ENCODE data around the gene PFDN6. TPM values are rescaled to one million over a fixed set of nuclear protein-coding genes. Genes with fewer than 3 reads are reported as not detected.

The PFDN6 gene
- total and polyA plus RNA-seq, 9 of the 15 experiments (the other 6 are each of a cell fraction or from before 2014, with no cell fraction given): 6.8 to 475 (median 216) TPM

- TF ChIP-seq ARID4B (CRISPR knock-in tag; IDR thresholded peaks at IDR 0.05): peak; percentile 52; the same call in 1 of the 2 replicates
- TF ChIP-seq RBBP5 (IDR thresholded peaks at IDR 0.05; ENCODE audit: borderline replicate concordance, insufficient read depth, low read length, poor library complexity, severe bottlenecking): peak; percentile 58
- TF ChIP-seq XRCC5 (IDR thresholded peaks at IDR 0.05; ENCODE audit: low read depth, low read length): peak; percentile 66; the same call in 1 of the 2 replicates
- peak; percentile 71; the same call in 1 of the 2 replicates for TF ChIP-seq ZEB2 (IDR thresholded peaks at IDR 0.05)
- 0 out of 2 replicates have a peak, but pooled peaks have one; percentile 44 for TF ChIP-seq ETV5 (CRISPR knock-in tag; IDR thresholded peaks at IDR 0.05; ENCODE audit: low read depth)
- no peak for TF ChIP-seq ZNF778 (CRISPR knock-in tag; IDR thresholded peaks at IDR 0.05)
- peak in 1 of 2 experiments; percentile 33; a peak in 1 of 4 replicates for TF ChIP-seq RAD21 (CRISPR knock-in tag; conservative IDR thresholded peaks at IDR 0.05 in 1 of 2, IDR thresholded peaks at IDR 0.05 in 1 of 2)
- TF ChIP-seq ZNF511 (CRISPR knock-in tag; IDR thresholded peaks at IDR 0.05): peak; percentile 32; the same call in 1 of the 2 replicates
- 0 out of 2 replicates have a peak, but pooled peaks have one; percentile 30 for TF ChIP-seq THRAP3 (IDR thresholded peaks at IDR 0.05; ENCODE audit: borderline replicate concordance)
- TF ChIP-seq RB1 (IDR thresholded peaks at IDR 0.05; ENCODE audit: low read depth): peak; percentile 54; the same call in 1 of the 2 replicates
- TF ChIP-seq ZNF384 (IDR thresholded peaks at IDR 0.05; ENCODE audit: low read depth, low read length): peak; percentile 68
- no peak for TF ChIP-seq NFRKB (IDR thresholded peaks at IDR 0.05; ENCODE audit: low read depth)
- TF ChIP-seq ELK1 (CRISPR knock-in tag; IDR thresholded peaks at IDR 0.05): no peak
- TF ChIP-seq KHSRP (IDR thresholded peaks at IDR 0.05): no peak
- TF ChIP-seq ATF6 (CRISPR knock-in tag; IDR thresholded peaks at IDR 0.05): 0 out of 2 replicates have a peak, but pooled peaks have one; percentile 45
- peak; percentile 79 for TF ChIP-seq CTBP1 (IDR thresholded peaks at IDR 0.05; ENCODE audit: borderline replicate concordance)
- no peak for TF ChIP-seq DDX20 (tag; IDR thresholded peaks at IDR 0.05; ENCODE audit: low read depth)
These were observed 23.1 kb downstream of the PFDN6 start (continued) for GRCh38 chr6:33312361-33313104.

All from K562 (cell line).